ENCODE results near the gene MZT2B.
"Not testable (repeated sequence)": the region's sequence is repeated elsewhere in the genome, so short reads cannot be mapped to it uniquely, and the experiment has no call there.

GRCh38 chr2:130181880-130182682 is at the start of gene MZT2B:
- TF ChIP-seq, protein P1, sequence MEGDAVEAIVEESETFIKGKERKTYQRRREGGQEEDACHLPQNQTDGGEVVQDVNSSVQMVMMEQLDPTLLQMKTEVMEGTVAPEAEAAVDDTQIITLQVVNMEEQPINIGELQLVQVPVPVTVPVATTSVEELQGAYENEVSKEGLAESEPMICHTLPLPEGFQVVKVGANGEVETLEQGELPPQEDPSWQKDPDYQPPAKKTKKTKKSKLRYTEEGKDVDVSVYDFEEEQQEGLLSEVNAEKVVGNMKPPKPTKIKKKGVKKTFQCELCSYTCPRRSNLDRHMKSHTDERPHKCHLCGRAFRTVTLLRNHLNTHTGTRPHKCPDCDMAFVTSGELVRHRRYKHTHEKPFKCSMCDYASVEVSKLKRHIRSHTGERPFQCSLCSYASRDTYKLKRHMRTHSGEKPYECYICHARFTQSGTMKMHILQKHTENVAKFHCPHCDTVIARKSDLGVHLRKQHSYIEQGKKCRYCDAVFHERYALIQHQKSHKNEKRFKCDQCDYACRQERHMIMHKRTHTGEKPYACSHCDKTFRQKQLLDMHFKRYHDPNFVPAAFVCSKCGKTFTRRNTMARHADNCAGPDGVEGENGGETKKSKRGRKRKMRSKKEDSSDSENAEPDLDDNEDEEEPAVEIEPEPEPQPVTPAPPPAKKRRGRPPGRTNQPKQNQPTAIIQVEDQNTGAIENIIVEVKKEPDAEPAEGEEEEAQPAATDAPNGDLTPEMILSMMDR (IDR thresholded peaks at IDR 0.05): not testable (repeated sequence)
- not testable (repeated sequence) for TF ChIP-seq POLR2A (IDR thresholded peaks at IDR 0.05)
